ENCODE data around the gene MADD.

The MADD gene

GRCh38 chr11:47264119-47264518, 5.8 kb upstream of the MADD start:
- H3K9me3 ChIP-seq (ENCODE audit: control insufficient read depth, low read length), result no peaks in the 10 kb centered on the region
- no peak overlapping the region for H3K4me3 ChIP-seq (ENCODE audit: extremely low read depth, insufficient read depth, low read length, poor library complexity, severe bottlenecking)
- peaks cover 7% of the 10 kb centered on the region for H3K36me3 ChIP-seq (ENCODE audit: control insufficient read depth, insufficient read depth, low read length)
- H3K27ac ChIP-seq (ENCODE audit: low read depth, low read length, severe bottlenecking), result no peak overlapping the region
- peaks cover 40% of the 10 kb centered on the region for H3K4me1 ChIP-seq (ENCODE audit: control insufficient read depth, insufficient read depth, low read length, poor library complexity, severe bottlenecking)
- WGBS, 2 experiments (ENCODE audit: insufficient coverage in 2 of 2), result 94 to 96% methylated on average over 5 of the region's 6 CpGs

GRCh38 chr11:47264521-47264920, 5.4 kb upstream of the MADD start:
- Histone ChIP-seq H3K27ac (ENCODE audit: low read depth, low read length, severe bottlenecking) (no peak overlapping the region), H3K9me3 (ENCODE audit: control insufficient read depth, low read length) (no peaks in the 10 kb centered on the region), H3K4me3 (ENCODE audit: extremely low read depth, insufficient read depth, low read length, poor library complexity, severe bottlenecking) (no peak overlapping the region), H3K36me3 (ENCODE audit: control insufficient read depth, insufficient read depth, low read length) (peaks cover 7% of the 10 kb centered on the region), H3K4me1 (ENCODE audit: control insufficient read depth, insufficient read depth, low read length, poor library complexity, severe bottlenecking) (peaks cover 36% of the 10 kb centered on the region)
- 94 to 95% methylated on average over 2 to 3 of the region's 4 CpGs for WGBS, 2 experiments (ENCODE audit: insufficient coverage in 2 of 2)

GRCh38 chr11:47267876-47268275, 2.1 kb upstream of the MADD start:
- H3K36me3 ChIP-seq (ENCODE audit: control insufficient read depth, insufficient read depth, low read length), result no peaks in the 10 kb centered on the region
- H3K4me3 ChIP-seq (ENCODE audit: extremely low read depth, insufficient read depth, low read length, poor library complexity, severe bottlenecking), result no peak overlapping the region
- peaks cover 48% of the 10 kb centered on the region for H3K4me1 ChIP-seq (ENCODE audit: control insufficient read depth, insufficient read depth, low read length, poor library complexity, severe bottlenecking)
- peak overlapping the region; percentile 98 for H3K27ac ChIP-seq (ENCODE audit: low read depth, low read length, severe bottlenecking)
- 55 to 80% methylated on average over 3 to 6 of the region's 6 CpGs for whole genome bisulfite sequencing, 2 experiments (ENCODE audit: insufficient coverage in 2 of 2)
- no peaks in the 10 kb centered on the region for H3K9me3 ChIP-seq (ENCODE audit: control insufficient read depth, low read length)

GRCh38 chr11:47268448-47269001, 1.4 kb upstream of the MADD start:
- peak overlapping the region; percentile 98 for H3K27ac ChIP-seq (ENCODE audit: low read depth, low read length, severe bottlenecking)
- WGBS, 2 experiments (ENCODE audit: insufficient coverage in 2 of 2), result 49 to 55% methylated on average over 13 of the region's 13 CpGs
- no peaks in the 10 kb centered on the region for H3K9me3 ChIP-seq (ENCODE audit: control insufficient read depth, low read length)
- H3K4me1 ChIP-seq (ENCODE audit: control insufficient read depth, insufficient read depth, low read length, poor library complexity, severe bottlenecking), result peaks cover 48% of the 10 kb centered on the region
- peaks cover under 1% of the 10 kb centered on the region for H3K36me3 ChIP-seq (ENCODE audit: control insufficient read depth, insufficient read depth, low read length)
- H3K4me3 ChIP-seq (ENCODE audit: extremely low read depth, insufficient read depth, low read length, poor library complexity, severe bottlenecking), result peak overlapping the region; percentile 70

- Histone ChIP-seq H3K4me1 (ENCODE audit: control insufficient read depth, insufficient read depth, low read length, poor library complexity, severe bottlenecking) (peaks cover 42% of the 10 kb centered on the region), H3K4me3 (ENCODE audit: extremely low read depth, insufficient read depth, low read length, poor library complexity, severe bottlenecking) (peak overlapping the region; percentile 70), H3K36me3 (ENCODE audit: control insufficient read depth, insufficient read depth, low read length) (peaks cover 8% of the 10 kb centered on the region), H3K27ac (ENCODE audit: low read depth, low read length, severe bottlenecking) (peak overlapping the region; percentile 98), H3K9me3 (ENCODE audit: control insufficient read depth, low read length) (no peaks in the 10 kb centered on the region)
- WGBS, 2 experiments (ENCODE audit: insufficient coverage in 2 of 2), result 1 to 4% methylated on average over 26 to 28 of the region's 52 CpGs
Measured at GRCh38 chr11:47269002-47269828, 718 bp upstream of the MADD start.

GRCh38 chr11:47270331-47271271, 668 bp downstream of the MADD start:
- H3K4me1 ChIP-seq (ENCODE audit: control insufficient read depth, insufficient read depth, low read length, poor library complexity, severe bottlenecking), result peaks cover 33% of the 10 kb centered on the region
- H3K27ac ChIP-seq (ENCODE audit: low read depth, low read length, severe bottlenecking), result peak overlapping the region; percentile 98
- no peaks in the 10 kb centered on the region for H3K9me3 ChIP-seq (ENCODE audit: control insufficient read depth, low read length)
- 8 to 9% methylated on average over 19 to 30 of the region's 34 CpGs for WGBS, 2 experiments (ENCODE audit: insufficient coverage in 2 of 2)
- H3K36me3 ChIP-seq (ENCODE audit: control insufficient read depth, insufficient read depth, low read length), result peaks cover 21% of the 10 kb centered on the region
- peak overlapping the region; percentile 70 for H3K4me3 ChIP-seq (ENCODE audit: extremely low read depth, insufficient read depth, low read length, poor library complexity, severe bottlenecking)

GRCh38 chr11:47271328-47271727, 1.4 kb downstream of the MADD start:
- H3K27ac ChIP-seq (ENCODE audit: low read depth, low read length, severe bottlenecking), result no peak overlapping the region
- H3K4me3 ChIP-seq (ENCODE audit: extremely low read depth, insufficient read depth, low read length, poor library complexity, severe bottlenecking), result no peak overlapping the region

GRCh38 chr11:47271961-47272661, 2.2 kb downstream of the MADD start:
- WGBS, 2 experiments (ENCODE audit: insufficient coverage in 2 of 2), result 90 to 91% methylated on average over 4 to 7 of the region's 11 CpGs
- H3K4me3 ChIP-seq (ENCODE audit: extremely low read depth, insufficient read depth, low read length, poor library complexity, severe bottlenecking), result no peak overlapping the region
- H3K36me3 ChIP-seq (ENCODE audit: control insufficient read depth, insufficient read depth, low read length), result peaks cover 36% of the 10 kb centered on the region
- H3K9me3 ChIP-seq (ENCODE audit: control insufficient read depth, low read length), result no peaks in the 10 kb centered on the region
- peaks cover 27% of the 10 kb centered on the region for H3K4me1 ChIP-seq (ENCODE audit: control insufficient read depth, insufficient read depth, low read length, poor library complexity, severe bottlenecking)
- H3K27ac ChIP-seq (ENCODE audit: low read depth, low read length, severe bottlenecking), result no peak overlapping the region

More at GRCh38 chr11:47271328-47271727, 1.4 kb downstream of the MADD start:
- peaks cover 28% of the 10 kb centered on the region for H3K36me3 ChIP-seq (ENCODE audit: control insufficient read depth, insufficient read depth, low read length)
- H3K4me1 ChIP-seq (ENCODE audit: control insufficient read depth, insufficient read depth, low read length, poor library complexity, severe bottlenecking), result peaks cover 28% of the 10 kb centered on the region
- 85 to 90% methylated on average over 3 of the region's 4 CpGs for WGBS, 2 experiments (ENCODE audit: insufficient coverage in 2 of 2)
- H3K9me3 ChIP-seq (ENCODE audit: control insufficient read depth, low read length), result no peaks in the 10 kb centered on the region

- H3K4me3 ChIP-seq (ENCODE audit: extremely low read depth, insufficient read depth, low read length, poor library complexity, severe bottlenecking), result no peak overlapping the region
- H3K36me3 ChIP-seq (ENCODE audit: control insufficient read depth, insufficient read depth, low read length), result peaks cover 42% of the 10 kb centered on the region
- WGBS, 2 experiments (ENCODE audit: insufficient coverage in 2 of 2), result no CpG with 5 or more reads among the region's 1 CpG
- H3K9me3 ChIP-seq (ENCODE audit: control insufficient read depth, low read length), result no peaks in the 10 kb centered on the region
- H3K4me1 ChIP-seq (ENCODE audit: control insufficient read depth, insufficient read depth, low read length, poor library complexity, severe bottlenecking), result peaks cover 27% of the 10 kb centered on the region
- no peak overlapping the region for H3K27ac ChIP-seq (ENCODE audit: low read depth, low read length, severe bottlenecking)
Measured at GRCh38 chr11:47272706-47273105, 2.8 kb downstream of the MADD start.
